Neural cell (in vitro differentiated cells): ENCODE results near the gene ISL2. TPM values are rescaled to one million over a fixed set of nuclear protein-coding genes. Genes with fewer than 3 reads are reported as not detected.

ENCODE experiments used
- H2AFZ ChIP-seq: fragments of 200-600, 300-800 bp; sonication (generic), shearing (Covaris generic); 2 replicates; pipeline ENCODE4 v1.6.0; 2014; ENCODE audit warnings: low read depth, mild to moderate bottlenecking, antibody characterized with exemption, low read length, moderate library complexity
- H3F3A ChIP-seq: fragments of 200-600 bp; shearing (Covaris generic); 2 replicates; pipeline ENCODE4 v1.6.1; 2016; ENCODE audit warnings: mild to moderate bottlenecking, moderate library complexity, mixed read lengths, antibody characterized with exemption, low read length; ENCODE audit not compliant: insufficient read depth, poor library complexity, severe bottlenecking
- H3K27ac ChIP-seq: fragments of 200-600, 300-800 bp; sonication (generic), shearing (Covaris generic); 2 replicates; pipeline ENCODE4 v1.5.1; 2014; ENCODE audit warnings: mild to moderate bottlenecking, low read length, moderate library complexity
- H3K27me3 ChIP-seq: fragments of 300-800, 200-600 bp; sonication (generic), shearing (Covaris generic); 2 replicates; pipeline ENCODE4 v1.6.0; 2014; ENCODE audit warnings: mild to moderate bottlenecking, low read depth, low read length, moderate library complexity; ENCODE audit not compliant: insufficient read depth
- H3K36me3 ChIP-seq: fragments of 300-800, 200-600 bp; sonication (generic), shearing (Covaris generic); 2 replicates; pipeline ENCODE4 v1.5.1; 2014; ENCODE audit warnings: mild to moderate bottlenecking, antibody characterized with exemption, low read length, moderate library complexity; ENCODE audit not compliant: insufficient read depth
- H3K4me2 ChIP-seq: fragments of 300-800, 200-600 bp; sonication (generic), shearing (Covaris generic); 2 replicates; pipeline ENCODE4 v1.6.0; 2014; ENCODE audit warnings: mild to moderate bottlenecking, low read length
- H3K4me3 ChIP-seq: fragments of 300-800, 200-600 bp; sonication (generic), shearing (Covaris generic); 2 replicates; pipeline ENCODE4 v1.5.1; 2014; ENCODE audit warnings: mild to moderate bottlenecking, low read length, moderate library complexity
- H3K79me2 ChIP-seq: fragments of 200-600 bp; shearing (Covaris generic); replicated peaks from 2 replicates; pipeline ENCODE4 v1.6.0; 2014; ENCODE audit warnings: mild to moderate bottlenecking, low read length, moderate library complexity; ENCODE audit not compliant: insufficient read depth
- H3K9ac ChIP-seq: fragments of 300-800, 200-600 bp; sonication (generic), shearing (Covaris generic); 2 replicates; pipeline ENCODE4 v1.6.1; 2016; ENCODE audit warnings: mild to moderate bottlenecking, low read length, mixed read lengths
- H3K9me2 ChIP-seq: fragments of 200-600 bp; shearing (Covaris generic); 2 replicates; pipeline ENCODE4 v1.6.1; 2016; ENCODE audit warnings: mild to moderate bottlenecking, low read length, mixed read lengths; ENCODE audit not compliant: insufficient read depth
- H3K9me3 ChIP-seq: fragments of 200-600, 300-800 bp; sonication (generic), shearing (Covaris generic); 2 replicates; pipeline ENCODE4 v1.6.1; 2016; ENCODE audit warnings: mild to moderate bottlenecking, mixed run types, low read length, moderate library complexity, mixed read lengths
- H4K20me1 ChIP-seq: fragments of 200-600 bp; shearing (Covaris generic); 2 replicates; pipeline ENCODE4 v1.6.1; 2016; ENCODE audit warnings: mild to moderate bottlenecking, mixed run types; ENCODE audit not compliant: insufficient read depth
- EP300 ChIP-seq: fragments of 450-650 bp; conservative IDR thresholded peaks from 2 replicates; pipeline ENCODE4 v1.6.1; 2014; ENCODE audit warnings: antibody characterized with exemption, mild to moderate bottlenecking, moderate library complexity; ENCODE audit not compliant: poor library complexity, severe bottlenecking
- EZH2 ChIP-seq: fragments of 200-600, 300-800 bp; shearing (Covaris generic), sonication (generic); IDR thresholded peaks from 2 replicates; pipeline ENCODE4 v1.6.1; 2014; ENCODE audit warnings: antibody characterized with exemption, low read length, borderline replicate concordance, mild to moderate bottlenecking; ENCODE audit not compliant: insufficient read depth, poor library complexity, severe bottlenecking
- MXI1 ChIP-seq: fragments of 450-650 bp; conservative IDR thresholded peaks from 2 replicates; pipeline ENCODE4 v1.6.1; 2014; ENCODE audit warnings: antibody characterized with exemption, mild to moderate bottlenecking; ENCODE audit not compliant: poor library complexity, severe bottlenecking
- POLR2AphosphoS5 ChIP-seq: IDR thresholded peaks from 2 replicates; pipeline ENCODE4 v1.6.1; 2012
- RAD21 ChIP-seq: fragments of 450-650 bp; conservative IDR thresholded peaks from 2 replicates; pipeline ENCODE4 v1.6.1; 2014; ENCODE audit warnings: antibody characterized with exemption, mild to moderate bottlenecking, moderate library complexity
- SMC3 ChIP-seq: fragments of 450-650 bp; conservative IDR thresholded peaks from 2 replicates; pipeline ENCODE4 v1.6.1; 2014; ENCODE audit warnings: antibody characterized with exemption, mild to moderate bottlenecking, moderate library complexity; ENCODE audit not compliant: poor library complexity
- TAF1 ChIP-seq: IDR thresholded peaks from 2 replicates; pipeline ENCODE4 v1.6.1; 2012; ENCODE audit warnings: low read depth
- polyA plus RNA-seq: library from polyadenylated mRNA; depleted of rRNA; stranded (reverse); fragments of >200 nt; gene quantifications from 2 replicates; pipeline ENCODE4 v1.2.3, GENCODE V29; 2014
- TF ChIP-seq, protein P1 (sequence below): fragments of 450-650 bp; IDR thresholded peaks from 2 replicates; pipeline ENCODE4 v1.5.1; 2014; ENCODE audit warnings: antibody characterized with exemption, mild to moderate bottlenecking, moderate library complexity; ENCODE audit not compliant: poor library complexity, severe bottlenecking
- TF ChIP-seq, protein P2 (sequence below): IDR thresholded peaks from 2 replicates; pipeline ENCODE4 v1.6.1; 2012; ENCODE audit warnings: borderline replicate concordance

The ISL2 gene
- polyA plus RNA-seq, 1 donor from 2014 or later = not detected

DNA sequence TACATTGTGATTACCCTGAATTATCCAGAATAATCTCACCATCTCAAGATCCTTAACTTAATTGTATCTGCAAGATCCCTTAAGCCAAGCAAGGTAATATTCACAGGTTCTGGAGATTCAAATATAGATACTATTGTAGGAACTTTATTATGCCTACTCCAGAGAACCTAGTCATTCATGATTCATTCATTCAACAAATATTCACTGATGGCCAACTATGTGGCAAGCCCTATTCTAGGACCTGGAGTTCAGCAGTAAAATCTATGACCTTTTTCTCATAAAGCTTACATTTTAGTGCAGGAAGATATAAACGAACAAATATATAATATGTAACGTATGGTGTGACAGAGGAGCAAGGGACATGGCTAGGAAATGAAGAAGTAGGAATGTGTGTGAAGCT, 49.6 kb downstream of the ISL2 start:
- H3K36me3 ChIP-seq = no peaks in the 10 kb centered on the region
- no peak overlapping the region for H2AFZ ChIP-seq
- H3K27me3 ChIP-seq = no peaks in the 10 kb centered on the region
- H4K20me1 ChIP-seq = no peaks in the 10 kb centered on the region
- TF ChIP-seq RAD21 (no peak), TAF1 (no peak), SMC3 (no peak)
- no peak overlapping the region for H3K4me3 ChIP-seq
- no peaks in the 10 kb centered on the region for H3K79me2 ChIP-seq
- no peaks in the 10 kb centered on the region for H3K9me2 ChIP-seq
- H3F3A ChIP-seq = no peaks in the 10 kb centered on the region
- no peak overlapping the region for H3K4me2 ChIP-seq
- no peaks in the 10 kb centered on the region for H3K9me3 ChIP-seq
- H3K9ac ChIP-seq = no peak overlapping the region
- no peak overlapping the region for H3K27ac ChIP-seq

DNA sequence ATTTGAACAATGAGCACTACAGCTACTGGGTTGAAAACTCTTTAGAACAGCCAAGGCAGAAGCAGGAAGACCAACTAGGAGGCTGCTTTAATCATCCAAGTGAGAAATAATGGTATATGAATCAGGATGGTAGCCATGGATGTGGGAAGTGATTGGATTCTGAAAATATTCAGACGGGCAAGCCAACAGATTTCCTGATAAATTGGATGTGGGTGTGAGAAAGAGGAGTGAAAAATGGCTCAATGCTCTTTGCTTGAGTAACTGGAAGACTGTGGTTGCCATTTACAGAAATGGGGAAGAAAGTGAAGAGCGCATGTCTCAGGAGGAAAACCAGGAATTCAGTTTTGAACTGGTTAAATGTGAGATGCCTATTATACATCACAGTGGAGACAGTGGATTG, 50.4 kb downstream of the ISL2 start:
- no peaks in the 10 kb centered on the region for H3K79me2 ChIP-seq
- no peaks in the 10 kb centered on the region for H3K9me3 ChIP-seq
- H3K9me2 ChIP-seq = no peaks in the 10 kb centered on the region
- no peaks in the 10 kb centered on the region for H3K36me3 ChIP-seq
- no peaks in the 10 kb centered on the region for H4K20me1 ChIP-seq
- H2AFZ ChIP-seq = no peak overlapping the region
- no peak overlapping the region for H3K9ac ChIP-seq
- H3K4me3 ChIP-seq = no peak overlapping the region
- H3F3A ChIP-seq = no peaks in the 10 kb centered on the region
- no peak overlapping the region for H3K4me2 ChIP-seq
- no peak for TF ChIP-seq RAD21
- no peak for TF ChIP-seq EZH2
- no peak for TF ChIP-seq SMC3
- TF ChIP-seq MXI1 = no peak
- TF ChIP-seq POLR2AphosphoS5 = no peak
- TF ChIP-seq, protein P1, sequence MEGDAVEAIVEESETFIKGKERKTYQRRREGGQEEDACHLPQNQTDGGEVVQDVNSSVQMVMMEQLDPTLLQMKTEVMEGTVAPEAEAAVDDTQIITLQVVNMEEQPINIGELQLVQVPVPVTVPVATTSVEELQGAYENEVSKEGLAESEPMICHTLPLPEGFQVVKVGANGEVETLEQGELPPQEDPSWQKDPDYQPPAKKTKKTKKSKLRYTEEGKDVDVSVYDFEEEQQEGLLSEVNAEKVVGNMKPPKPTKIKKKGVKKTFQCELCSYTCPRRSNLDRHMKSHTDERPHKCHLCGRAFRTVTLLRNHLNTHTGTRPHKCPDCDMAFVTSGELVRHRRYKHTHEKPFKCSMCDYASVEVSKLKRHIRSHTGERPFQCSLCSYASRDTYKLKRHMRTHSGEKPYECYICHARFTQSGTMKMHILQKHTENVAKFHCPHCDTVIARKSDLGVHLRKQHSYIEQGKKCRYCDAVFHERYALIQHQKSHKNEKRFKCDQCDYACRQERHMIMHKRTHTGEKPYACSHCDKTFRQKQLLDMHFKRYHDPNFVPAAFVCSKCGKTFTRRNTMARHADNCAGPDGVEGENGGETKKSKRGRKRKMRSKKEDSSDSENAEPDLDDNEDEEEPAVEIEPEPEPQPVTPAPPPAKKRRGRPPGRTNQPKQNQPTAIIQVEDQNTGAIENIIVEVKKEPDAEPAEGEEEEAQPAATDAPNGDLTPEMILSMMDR = no peak
- no peak for TF ChIP-seq EP300
- no peak for TF ChIP-seq TAF1
- TF ChIP-seq, protein P2, sequence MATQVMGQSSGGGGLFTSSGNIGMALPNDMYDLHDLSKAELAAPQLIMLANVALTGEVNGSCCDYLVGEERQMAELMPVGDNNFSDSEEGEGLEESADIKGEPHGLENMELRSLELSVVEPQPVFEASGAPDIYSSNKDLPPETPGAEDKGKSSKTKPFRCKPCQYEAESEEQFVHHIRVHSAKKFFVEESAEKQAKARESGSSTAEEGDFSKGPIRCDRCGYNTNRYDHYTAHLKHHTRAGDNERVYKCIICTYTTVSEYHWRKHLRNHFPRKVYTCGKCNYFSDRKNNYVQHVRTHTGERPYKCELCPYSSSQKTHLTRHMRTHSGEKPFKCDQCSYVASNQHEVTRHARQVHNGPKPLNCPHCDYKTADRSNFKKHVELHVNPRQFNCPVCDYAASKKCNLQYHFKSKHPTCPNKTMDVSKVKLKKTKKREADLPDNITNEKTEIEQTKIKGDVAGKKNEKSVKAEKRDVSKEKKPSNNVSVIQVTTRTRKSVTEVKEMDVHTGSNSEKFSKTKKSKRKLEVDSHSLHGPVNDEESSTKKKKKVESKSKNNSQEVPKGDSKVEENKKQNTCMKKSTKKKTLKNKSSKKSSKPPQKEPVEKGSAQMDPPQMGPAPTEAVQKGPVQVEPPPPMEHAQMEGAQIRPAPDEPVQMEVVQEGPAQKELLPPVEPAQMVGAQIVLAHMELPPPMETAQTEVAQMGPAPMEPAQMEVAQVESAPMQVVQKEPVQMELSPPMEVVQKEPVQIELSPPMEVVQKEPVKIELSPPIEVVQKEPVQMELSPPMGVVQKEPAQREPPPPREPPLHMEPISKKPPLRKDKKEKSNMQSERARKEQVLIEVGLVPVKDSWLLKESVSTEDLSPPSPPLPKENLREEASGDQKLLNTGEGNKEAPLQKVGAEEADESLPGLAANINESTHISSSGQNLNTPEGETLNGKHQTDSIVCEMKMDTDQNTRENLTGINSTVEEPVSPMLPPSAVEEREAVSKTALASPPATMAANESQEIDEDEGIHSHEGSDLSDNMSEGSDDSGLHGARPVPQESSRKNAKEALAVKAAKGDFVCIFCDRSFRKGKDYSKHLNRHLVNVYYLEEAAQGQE = no peak
- H3K27me3 ChIP-seq = no peaks in the 10 kb centered on the region
- H3K27ac ChIP-seq = no peak overlapping the region

DNA sequence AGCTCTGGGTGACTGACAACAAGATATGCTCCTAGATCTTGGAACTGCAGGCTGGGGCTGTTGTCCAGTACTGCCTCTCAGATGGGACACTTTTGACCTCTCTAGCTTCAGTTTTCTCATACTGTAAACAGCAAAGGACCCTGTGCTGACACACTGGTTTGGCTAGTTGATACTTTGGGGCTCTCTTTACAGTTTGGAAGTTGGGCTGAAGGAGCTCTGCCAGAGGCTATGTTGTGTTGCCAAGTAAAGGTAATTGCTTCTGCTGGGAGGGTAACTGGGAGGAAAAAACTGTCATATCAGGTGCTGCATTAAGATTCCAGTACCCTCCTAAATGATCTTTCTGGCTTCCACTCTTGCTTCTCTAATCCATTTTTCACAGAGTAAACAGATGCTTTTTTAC, 54.0 kb downstream of the ISL2 start:
- Histone ChIP-seq H2AFZ (no peak overlapping the region), H3K9ac (no peak overlapping the region), H3K9me3 (no peaks in the 10 kb centered on the region), H3K4me3 (no peak overlapping the region), H3K9me2 (no peaks in the 10 kb centered on the region), H3K79me2 (no peaks in the 10 kb centered on the region), H3K27ac (no peak overlapping the region), H3K4me2 (no peak overlapping the region), H3K36me3 (no peaks in the 10 kb centered on the region), H4K20me1 (no peaks in the 10 kb centered on the region), H3F3A (no peaks in the 10 kb centered on the region), H3K27me3 (no peaks in the 10 kb centered on the region)
- no peak for TF ChIP-seq TAF1
- no peak for TF ChIP-seq MXI1
- no peak for TF ChIP-seq POLR2AphosphoS5
- TF ChIP-seq, protein P2 = no peak
- no peak for TF ChIP-seq RAD21
- TF ChIP-seq, protein P1 = no peak
- no peak for TF ChIP-seq EZH2
- TF ChIP-seq EP300 = no peak
